KBM-7 (cell line): Measurements from ENCODE around the gene AAK1.
"Not testable (repeated sequence)": the region's sequence is repeated elsewhere in the genome, so short reads cannot be mapped to it uniquely, and the experiment has no call there.

ENCODE experiments used
- DNase-seq: peaks from one replicate; pipeline ENCODE4 v3.0.0-alpha.2; 2015
- in situ Hi-C: fragments of 300-500 bp; cut with MboI; formaldehyde crosslinking; loops from 2 replicates; pipeline ENCODE4 v1.14.3; 2020; ENCODE audit warnings: low sequenced_read_pairs, low pct_unique_long_range_greater_than_20kb, mixed read lengths

Gene AAK1

DNA sequence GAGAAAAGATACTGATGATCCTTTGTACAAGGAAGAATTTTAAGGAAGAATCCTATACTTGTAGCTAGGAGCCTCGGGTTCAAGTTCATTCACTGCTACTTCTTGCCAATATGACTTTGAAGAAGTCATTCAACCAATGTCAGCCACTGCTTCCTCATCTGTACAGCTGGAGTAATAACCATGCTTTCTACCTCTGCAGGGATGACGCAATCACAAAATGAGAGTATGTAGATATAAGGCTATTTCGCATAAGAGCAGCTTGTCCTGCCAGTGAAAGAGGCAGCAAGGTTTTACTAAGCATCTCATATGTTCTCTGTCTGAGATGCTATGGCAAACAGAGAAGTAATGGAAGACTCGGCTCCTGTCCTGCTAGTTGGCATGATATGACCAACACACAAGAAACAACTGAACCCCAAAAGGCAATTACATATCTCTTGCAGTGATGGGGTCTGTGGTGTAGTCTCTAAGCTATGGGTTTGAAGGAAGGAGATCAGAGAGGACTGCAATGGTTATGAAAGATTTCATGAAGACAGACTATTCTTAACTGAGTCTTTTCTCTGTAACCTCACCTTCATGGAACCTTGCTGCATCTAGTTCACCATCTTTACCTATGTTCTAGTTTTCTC is 9.2 kb downstream of the AAK1 start:
- in situ Hi-C loops = no loop called here
- DNase-seq = peak; percentile 59

DNA sequence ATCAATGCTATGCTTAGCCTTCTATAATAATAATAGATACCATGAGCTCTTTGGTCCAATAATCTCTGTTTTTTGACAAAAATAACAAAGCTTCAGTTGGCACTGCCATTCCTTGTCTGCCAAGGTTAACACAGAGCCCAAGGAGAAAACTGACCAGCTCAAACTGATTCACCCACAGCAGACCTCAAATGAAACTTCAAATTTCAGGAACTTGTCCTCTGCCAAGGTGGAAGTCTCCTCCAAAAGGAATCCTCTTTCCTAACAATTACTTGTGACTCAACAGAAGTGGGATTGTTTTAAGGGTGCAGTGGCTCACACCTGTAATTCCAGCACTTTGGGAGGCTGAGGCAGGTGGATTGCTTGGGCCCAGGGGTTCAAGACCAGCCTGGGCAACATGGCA is 12.1 kb downstream of the AAK1 start:
- in situ Hi-C loops = no loop called here

DNA sequence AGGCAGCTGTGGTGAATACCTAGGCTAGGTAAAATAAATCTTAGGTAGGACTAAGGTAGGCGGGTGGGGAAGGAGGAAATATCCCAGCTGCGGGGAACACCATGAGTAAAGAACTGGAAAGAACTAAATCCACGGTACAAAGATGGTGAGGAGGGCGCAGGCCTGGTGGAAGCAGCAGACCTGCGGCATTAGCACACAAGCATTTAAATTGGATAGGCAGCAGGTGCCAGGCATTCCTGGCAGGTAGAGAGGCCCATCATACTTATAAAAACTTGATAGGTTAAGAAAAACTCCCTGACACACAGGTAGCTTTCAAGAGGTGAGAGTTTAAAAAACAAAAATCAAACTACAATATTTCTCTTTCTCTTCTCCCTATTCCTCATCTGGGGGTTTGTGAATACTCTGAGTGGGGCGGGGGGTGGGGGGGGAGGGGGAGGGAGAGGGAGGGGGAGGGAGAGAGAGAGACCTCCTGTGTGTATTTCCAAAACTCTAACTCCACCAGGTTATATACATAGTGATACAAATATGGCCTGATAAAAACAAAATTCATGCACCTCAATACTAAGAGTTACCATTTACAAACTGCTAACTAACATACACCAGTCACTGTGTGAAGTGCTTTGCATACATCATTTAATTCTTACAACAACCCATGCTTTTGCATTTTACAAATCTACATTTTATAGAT is 13.5 kb downstream of the AAK1 start:
- no peak for DNase-seq
- in situ Hi-C loops = no loop called here

More for the DNA sequence above, 12.1 kb downstream of the AAK1 start:
- no peak for DNase-seq

DNA sequence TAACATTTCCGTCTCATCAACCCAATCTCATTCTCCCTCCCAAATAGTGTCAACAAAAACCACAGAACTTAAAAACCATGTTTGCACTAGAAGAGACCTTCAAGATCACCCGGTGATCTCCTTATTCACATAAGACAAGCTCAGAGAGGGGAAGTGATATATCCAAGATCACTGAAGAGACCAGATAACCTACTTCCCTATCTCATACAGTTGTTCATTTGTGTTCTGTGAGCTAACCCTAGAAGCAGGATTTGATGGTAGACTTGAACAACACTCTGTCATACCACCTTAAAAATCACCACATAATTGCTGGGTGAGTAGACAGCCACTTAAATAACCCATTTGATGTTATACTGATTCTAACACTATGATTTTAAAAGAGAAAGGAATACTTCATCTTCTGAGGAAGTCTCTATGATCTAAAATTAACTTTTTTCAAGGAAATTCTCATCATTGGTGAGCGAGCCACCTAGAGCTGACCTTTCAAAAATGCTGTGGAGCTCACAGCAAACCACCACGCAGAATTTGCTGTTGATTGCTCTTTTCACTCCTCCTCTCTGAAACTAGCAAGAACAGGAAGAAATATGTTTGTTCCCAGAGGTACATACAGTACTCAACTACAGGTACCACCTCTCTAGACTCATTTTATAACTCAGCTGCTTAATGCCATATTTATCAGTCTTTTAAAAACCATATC is 15.1 kb downstream of the AAK1 start:
- in situ Hi-C loops = no loop called here
- DNase-seq = peak; percentile 71

DNA sequence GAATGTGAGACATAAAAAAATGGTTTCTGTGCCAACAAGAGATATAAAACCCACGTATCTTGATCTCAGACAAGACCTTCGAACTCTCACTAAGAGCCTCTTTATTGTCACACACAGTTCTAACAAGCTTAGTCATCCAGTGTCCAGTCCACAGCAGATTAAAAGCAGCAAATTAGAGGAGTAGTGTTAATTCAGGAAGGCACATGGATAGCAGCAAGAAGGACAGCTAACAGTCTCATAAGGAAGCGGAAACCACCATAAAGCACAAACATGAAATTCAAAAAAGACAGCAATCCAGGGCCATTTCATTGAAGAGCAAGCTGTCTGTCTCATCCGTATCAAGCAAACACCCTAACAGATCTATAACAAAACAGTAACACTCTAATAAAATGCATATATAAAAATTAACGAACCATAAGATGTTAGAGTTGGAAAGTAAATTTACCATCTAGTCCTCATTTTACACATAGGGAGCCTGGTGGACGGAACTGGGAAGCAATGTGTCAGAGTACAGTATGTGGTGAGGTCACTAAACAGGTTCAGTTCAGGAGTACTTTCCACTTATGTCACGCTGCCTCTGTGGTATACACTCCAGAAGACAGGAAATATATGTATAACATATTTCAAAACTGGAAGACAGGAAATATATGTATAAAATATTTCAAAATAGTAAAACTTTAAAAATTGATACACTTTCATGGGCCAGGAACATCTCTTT is 18.3 kb downstream of the AAK1 start:
- in situ Hi-C loops = no loop called here
- no peak for DNase-seq

DNA sequence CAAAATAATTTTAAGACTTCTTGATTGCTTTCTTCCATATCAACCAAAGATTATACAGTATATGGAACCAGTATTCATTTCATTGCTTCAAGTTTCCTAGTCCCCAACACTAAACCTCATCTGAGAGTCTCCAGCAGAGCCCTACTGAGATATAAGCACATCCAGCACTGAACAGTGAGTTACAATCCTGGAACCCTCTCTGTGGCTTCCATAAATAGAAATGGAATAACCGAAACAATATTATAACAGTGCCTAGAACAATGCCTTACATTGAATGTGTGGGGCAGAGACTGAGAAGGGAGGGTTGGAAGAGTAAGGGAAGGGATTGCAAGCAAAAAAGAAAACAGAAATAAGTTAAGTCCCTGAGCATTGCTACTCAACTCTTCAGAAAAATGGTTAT is 18.9 kb downstream of the AAK1 start:
- in situ Hi-C loops = no loop called here
- DNase-seq = no peak

DNA sequence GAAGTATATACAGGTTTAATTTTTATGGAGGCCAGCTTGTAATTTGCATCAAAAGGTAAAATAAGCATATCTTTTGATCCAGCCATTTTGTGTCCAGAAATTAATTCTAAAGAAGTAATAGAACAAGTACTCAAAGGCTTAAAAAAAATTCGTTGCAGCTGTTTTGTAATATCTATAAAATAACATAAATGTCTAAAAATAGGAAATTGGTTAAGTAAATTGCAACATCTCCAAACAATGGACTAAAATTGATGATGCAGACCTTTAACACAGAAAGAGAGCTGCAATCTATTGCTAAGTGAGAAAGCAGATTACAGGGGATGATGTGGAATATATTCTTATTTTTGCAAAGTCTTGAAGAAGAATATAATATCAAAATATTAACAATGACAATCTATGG is 19.4 kb downstream of the AAK1 start:
- in situ Hi-C loops = no loop called here
- DNase-seq = no peak

DNA sequence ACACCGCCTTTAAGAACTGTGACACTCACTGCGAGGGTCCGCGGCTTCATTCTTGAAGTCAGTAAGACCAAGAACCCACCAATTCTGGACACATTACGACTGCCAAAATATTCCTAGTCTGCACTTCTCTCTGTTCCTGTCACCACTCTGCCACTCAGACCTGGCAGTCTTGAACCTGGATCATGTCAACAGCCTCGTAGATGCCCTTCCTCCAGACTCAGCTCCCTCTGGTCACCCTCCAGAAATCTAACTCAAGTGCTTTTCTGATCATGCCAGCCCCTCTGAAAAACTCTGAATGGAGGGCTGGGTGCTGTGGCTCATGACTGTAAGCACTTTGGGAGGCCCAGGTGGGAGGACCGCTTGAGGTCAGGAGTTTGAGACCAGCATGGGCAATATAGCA is 20.3 kb downstream of the AAK1 start:
- in situ Hi-C loops = no loop called here
- no peak for DNase-seq

DNA sequence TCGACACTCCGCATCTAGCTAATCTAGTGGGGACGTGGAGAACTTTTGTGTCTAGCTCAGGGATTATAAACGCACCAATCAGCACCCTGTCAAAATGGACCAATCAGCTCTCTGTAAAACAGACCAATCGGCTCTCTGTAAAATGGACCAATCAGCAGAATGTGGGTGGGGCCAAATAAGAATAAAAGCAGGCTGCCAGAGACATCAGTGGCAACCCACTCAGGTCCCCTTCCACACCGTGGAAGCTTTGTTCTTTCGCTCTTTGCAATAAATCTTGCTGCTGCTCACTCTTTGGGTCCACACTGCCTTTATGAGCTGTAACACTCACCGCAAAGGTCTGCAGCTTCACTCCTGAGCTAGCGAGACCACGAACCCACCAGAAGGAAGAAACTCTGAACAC is 20.7 kb downstream of the AAK1 start:
- DNase-seq, in situ Hi-C loops: not testable (repeated sequence)

DNA sequence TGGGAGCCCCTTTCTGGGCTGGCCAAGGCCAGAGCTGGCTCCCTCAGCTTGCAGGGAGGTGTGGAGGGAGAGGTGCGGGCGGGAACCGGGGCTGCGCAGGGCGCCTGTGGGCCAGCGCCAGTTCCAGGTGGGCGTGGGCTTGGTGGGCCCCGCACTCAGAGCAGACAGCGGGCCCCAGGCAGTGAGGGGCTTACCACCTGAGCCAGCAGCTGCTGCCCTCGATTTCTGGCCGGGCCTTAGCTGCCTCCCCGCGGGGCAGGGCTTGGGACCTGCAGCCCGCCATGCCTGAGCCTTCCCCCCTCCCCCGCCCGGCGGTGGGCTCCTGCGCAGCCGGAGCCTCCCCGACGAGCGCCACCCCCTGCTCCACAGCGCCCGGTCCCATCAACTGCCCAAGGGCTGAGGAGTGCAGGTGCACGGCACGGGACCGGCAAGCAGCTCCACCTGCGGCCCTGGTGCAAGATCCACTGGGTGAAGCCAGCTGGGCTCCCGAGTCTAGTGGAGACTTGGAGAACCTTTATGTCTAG is 21.5 kb downstream of the AAK1 start:
- DNase-seq, in situ Hi-C loops: not testable (repeated sequence)

DNA sequence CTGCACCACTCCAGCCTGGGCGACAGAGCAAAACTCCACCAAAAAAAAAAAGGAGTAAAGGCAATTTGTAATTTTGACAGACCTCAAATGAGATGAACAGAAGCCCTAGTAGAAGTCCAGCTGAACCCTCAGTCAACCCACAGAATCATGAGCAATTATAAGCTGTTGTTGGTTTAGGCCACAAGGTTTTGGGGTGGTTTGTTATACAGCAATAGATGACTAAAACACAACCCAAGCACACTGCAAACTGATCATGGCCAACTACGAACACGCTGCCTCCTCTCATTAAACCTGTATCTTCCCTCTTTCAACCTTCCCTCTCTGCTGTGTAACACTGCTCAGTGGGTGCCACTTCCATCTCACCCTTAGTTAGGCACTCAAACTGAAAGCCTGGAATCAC is 22.1 kb downstream of the AAK1 start:
- DNase-seq = no peak
- in situ Hi-C loops = no loop called here

DNA sequence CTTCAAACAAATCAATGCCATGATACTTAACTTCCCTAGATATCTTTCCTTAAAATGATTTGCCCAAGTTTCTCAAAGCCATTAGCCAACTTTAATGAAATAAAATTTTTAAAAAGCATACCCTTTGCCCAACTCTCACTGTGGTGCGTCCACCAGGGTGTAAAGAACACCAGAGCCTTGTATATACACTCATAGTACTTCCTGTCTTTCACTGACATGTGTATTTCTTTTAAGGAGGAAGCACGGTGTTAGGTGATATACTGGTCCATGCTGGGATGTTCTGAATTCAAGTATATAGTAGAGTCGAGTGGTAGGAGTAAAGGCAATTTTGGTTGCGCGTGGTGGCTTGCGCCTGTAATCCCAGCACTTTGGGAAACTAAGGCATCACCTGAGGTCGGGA is 22.7 kb downstream of the AAK1 start:
- in situ Hi-C loops = no loop called here
- no peak for DNase-seq

DNA sequence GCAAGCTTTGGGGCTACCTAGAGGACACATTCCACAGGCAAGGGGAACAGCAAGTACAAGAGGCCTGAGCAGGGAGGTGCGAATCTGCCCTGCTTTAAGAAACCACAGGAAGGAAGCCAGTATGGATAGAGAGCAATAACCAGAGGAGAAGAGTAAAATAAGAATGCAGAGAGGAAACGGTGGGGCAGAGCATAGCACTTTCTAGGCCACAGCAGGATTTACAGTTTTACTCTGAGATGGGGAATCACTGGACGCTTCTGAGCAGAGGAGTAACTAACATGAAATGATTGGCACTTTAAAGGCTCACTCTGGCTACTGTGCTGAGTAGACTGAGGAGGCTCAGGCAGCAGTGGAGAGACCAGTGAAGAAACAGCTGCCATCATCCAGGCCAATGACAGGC is 23.8 kb downstream of the AAK1 start:
- in situ Hi-C loops = no loop called here
- peak; percentile 93 for DNase-seq

DNA sequence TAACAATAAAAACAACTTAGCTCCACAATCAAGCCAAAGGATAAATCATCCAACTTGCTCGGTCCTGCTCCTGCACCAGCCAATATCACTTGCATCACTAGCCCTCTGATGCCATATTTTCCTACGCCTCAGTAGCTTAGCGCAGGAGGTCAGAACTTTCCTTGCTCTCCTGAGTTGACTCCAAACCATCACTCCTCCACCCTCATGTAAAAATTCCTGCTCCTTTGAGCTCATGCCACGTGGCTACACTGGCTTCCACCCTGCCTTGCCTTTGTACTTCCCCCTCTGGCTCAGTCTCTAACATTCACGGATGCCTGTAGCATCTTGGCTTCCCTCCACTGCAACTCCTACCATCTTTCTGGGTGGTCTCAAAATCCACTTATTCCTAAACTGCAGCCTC is 25.2 kb downstream of the AAK1 start:
- in situ Hi-C loops = no loop called here
- DNase-seq = no peak

DNA sequence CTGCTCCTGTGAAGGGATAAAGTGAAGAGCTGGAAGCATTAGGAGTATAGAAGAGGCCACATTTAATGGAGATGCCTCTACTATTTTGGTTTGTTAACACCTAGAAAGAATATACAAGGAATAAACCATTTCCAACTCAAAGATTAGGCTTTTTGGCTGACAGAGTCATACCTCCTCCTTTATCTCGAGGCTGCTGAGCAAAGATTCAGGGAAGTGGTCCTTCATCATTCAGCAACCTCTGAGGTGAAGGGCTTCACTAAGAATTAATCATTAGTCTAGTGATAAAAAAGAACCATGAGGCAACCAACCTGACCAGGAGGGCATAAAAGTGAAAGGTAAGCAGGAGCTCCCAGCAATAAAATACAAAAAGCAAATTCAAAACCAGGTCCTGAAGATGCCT is 25.8 kb downstream of the AAK1 start:
- in situ Hi-C loops = no loop called here
- no peak for DNase-seq

DNA sequence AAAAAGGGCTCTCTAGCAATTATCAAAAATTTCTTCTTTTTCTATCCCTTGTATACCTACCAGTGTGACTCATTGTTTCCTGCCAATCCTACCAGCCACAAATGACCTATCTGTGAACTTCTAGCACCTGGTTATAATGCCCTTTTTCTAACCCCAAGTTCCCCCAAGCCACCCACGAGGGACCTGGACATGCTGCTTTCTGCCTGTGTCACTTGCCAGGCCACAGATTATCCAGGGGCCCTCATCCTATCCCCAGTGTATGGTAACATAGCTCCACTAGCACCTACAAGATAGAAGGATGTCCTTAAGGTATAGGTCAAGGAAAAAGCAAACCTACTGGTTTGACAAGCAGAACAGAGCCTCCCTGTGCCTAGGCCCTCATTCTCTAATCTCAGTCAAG is 26.8 kb downstream of the AAK1 start:
- in situ Hi-C loops = no loop called here

DNA sequence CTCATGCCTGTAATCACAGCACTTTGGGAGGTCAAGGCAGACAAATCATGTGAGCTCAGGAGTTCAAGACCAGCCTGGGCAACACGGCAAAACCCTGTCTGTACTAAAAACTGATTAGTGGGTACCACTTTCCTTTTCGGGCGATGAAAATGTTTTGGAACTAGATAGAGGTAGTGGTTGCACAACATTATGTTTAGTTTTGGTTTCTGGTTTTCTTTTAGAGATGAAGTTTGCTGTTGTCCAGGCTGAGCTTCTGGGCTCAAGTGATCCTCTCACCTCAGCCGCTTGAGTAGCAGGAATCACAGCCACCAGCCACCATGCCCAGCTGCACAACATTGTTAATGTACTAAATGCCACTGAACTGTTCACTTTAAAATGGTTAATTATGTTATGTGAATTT is 27.6 kb downstream of the AAK1 start:
- in situ Hi-C loops = no loop called here
- no peak for DNase-seq

More for the DNA sequence above, 26.8 kb downstream of the AAK1 start:
- no peak for DNase-seq

DNA sequence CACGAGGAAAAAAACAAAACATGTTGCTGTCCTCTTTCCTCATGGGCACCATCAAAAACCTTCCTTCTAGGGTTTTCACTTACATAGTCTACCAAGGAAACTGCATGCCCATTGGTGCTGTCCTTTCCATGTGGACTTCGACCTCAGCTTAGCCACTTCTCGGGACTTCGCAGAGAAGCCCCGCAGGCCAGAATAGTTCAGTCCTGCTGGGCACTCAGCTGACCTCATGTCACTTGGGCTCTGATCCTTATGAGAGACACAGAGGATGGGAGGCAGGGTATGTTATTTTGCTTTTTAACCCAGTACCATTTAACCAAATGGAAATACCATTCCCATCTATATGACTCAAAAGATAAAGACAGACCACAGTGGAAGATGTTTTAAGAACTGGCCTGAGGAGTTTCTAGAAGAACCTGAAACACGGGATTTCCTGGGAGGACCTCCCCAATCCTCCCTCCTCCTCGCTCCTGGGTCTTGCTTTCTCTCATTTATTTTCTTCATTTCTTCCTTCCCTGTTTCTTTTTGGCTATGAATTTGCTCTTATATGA is 28.4 kb downstream of the AAK1 start:
- in situ Hi-C loops = no loop called here
- no peak for DNase-seq

DNA sequence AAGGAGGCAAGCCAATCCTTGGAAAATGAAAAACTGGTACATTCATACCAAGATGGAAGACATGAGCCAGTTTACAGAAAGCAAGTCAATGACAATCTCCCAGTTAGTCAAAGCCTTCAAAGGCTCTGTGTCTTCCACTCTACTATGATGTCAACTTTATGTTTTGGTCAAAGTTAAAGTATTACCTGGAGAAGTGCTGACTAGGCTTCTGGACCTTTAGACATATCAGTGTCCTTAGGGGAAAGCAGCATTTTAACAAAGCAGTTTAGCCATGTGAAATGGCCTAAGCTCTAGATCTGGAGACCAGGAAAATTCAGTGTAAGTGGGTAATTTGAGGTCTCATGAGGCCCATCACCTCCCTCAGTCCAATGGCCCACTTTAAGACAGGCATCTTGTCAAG is 30.8 kb downstream of the AAK1 start:
- in situ Hi-C loops = no loop called here
- no peak for DNase-seq
